Activated CD8-positive, alpha-beta memory T cell treated with anti-CD3 and anti-CD28 coated beads, Interleukin-2, amount 50 U/mL, for 1 hour (primary cell): Measurements from ENCODE around the gene MYL12B.

ENCODE experiments used
- DNase-seq: peaks from one replicate; pipeline ENCODE4 v3.0.0-alpha.2; 2020; ENCODE audit errors: extremely low read depth

The MYL12B gene

DNA sequence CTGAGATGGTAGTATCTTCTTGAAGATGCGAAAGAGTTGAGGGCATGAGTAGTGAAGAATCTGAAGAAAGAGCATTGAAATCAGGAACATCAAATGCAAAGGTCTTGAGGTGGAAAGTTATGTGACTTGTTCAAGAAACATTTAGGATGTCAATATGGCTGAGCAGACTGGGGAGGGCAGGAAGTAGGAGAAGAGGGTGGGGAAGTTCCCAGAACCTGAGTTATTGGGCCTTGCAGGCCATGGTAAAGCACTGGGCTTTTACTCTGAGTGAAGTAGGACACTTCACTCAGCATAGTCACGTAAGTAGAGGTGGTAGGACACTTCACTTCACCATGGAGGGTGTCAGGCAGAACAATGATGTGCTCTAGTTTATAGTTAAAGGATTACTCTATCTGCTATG lies 26.1 kb upstream of the MYL12B start:
- no peak for DNase-seq

DNA sequence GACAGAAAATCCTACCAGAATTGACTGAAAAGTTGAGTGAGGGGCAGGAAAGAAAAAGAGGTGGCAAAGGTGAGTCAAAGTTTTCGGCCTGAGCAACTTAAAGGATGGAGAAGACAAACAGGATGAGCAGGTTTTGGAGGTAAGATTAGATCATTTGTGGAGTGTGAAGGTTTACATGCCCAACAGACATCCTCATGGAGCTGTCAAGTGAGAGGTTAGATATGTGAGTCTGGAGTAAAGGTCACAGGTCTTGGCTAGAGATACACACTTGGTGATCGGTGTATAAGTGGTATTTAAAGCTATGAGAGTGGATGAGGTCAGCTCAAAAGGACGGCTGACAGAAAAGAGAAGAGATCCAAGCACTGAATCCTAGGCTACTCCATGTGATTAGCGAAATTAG lies 25.5 kb upstream of the MYL12B start:
- DNase-seq, result no peak

DNA sequence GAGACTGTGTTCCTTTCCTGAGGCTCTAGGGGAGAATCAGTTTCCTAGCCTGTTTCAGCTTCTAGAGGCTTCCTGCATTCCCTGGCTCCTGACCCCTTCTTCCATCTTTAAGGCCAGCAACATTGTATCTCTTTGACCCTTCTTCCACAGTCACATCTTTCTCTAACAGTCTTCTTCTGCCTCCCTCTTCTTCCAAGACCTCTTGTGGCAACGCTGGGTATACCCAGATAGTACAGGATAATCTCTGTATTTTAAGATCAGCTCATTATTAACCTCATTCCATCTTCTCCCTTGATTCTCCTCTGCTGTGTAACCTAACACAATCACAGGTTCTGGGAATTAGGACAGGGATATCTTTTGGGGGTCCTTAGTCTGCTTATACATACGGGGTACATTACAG lies 23.2 kb upstream of the MYL12B start:
- DNase-seq, result no peak

DNA sequence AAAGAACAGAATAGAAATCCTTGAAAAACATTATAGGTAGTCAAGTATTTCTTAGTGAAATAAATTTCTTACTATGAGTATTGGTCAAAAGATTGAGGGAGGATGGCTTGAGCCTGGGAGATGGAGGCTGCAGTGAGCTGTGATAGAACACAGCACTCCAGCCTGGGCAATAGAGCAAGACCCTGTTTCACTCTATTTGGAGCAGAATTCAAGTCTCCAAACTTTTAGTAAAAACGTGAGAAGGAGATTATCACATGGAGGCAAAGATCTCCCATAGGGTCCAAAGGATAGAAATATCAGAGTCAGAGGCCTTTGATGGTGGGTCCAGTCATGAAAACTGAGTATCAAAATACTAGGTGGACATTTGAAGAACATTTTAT lies 16.8 kb upstream of the MYL12B start:
- no peak for DNase-seq

DNA sequence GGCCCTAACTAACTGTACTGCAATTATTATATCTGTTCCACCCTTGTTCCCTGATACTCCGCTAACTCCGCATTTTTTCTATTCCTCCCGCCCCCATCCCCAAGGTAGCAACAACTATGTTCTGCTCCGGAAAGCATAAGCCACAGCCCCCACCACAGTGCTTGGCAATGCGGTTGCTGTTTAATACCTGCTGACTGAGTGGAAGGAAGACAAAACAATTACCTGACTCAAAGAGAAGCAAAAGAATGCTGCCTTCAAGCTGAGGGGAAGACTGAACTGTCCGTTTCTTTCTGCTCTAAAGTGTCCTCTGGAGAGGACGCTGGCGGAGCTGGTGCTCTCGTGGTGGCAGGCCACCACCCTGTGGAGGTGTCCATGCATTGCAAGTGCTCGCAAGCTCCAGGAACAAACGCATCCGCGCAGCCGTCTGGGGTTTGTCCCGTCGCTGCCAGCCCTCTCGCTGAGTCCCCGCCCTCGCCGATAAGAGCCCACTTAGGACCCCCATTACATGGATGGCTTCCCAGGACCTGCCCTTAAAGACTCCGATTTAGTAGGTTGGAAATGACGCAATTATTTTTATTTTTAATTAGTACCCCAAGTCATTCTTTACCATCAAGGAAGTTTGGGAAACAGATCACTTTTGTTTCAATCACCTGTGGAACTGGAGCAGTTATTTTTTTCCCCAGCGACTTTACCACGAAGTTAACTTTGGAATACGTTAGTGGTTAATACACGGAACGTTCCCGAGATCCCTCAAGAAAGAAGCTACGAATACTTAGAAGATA lies 15.9 kb upstream of the MYL12B start:
- no peak for DNase-seq

DNA sequence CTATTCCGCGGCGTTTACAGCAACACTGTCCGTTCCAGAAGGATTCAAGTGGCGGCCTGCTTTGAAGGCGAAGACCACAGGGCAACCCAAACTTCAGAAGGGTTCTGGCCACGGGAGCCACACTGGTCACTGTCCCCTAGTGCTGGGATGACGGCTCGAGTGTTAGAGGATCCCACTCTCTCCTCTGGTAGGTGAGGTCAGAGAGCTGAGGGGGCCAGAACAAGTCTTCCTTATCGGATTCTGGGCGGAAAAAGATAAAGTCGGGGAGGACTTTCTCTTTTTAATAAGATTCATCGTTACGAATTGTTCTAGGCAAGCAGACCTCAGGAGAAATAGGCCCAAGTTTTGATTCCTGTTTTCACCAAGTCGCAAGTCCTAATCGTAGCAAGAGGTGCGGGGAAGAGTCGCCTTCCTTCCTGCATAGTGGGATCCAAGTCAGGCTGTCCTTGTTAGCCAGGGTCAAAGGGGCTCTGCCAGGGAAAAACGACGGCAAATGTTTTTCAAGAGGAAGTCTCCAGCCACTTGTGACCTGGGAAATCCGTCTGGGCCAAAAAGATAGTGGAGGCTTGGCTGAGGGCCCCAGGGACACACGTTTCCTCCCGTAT lies 15.2 kb upstream of the MYL12B start:
- no peak for DNase-seq

DNA sequence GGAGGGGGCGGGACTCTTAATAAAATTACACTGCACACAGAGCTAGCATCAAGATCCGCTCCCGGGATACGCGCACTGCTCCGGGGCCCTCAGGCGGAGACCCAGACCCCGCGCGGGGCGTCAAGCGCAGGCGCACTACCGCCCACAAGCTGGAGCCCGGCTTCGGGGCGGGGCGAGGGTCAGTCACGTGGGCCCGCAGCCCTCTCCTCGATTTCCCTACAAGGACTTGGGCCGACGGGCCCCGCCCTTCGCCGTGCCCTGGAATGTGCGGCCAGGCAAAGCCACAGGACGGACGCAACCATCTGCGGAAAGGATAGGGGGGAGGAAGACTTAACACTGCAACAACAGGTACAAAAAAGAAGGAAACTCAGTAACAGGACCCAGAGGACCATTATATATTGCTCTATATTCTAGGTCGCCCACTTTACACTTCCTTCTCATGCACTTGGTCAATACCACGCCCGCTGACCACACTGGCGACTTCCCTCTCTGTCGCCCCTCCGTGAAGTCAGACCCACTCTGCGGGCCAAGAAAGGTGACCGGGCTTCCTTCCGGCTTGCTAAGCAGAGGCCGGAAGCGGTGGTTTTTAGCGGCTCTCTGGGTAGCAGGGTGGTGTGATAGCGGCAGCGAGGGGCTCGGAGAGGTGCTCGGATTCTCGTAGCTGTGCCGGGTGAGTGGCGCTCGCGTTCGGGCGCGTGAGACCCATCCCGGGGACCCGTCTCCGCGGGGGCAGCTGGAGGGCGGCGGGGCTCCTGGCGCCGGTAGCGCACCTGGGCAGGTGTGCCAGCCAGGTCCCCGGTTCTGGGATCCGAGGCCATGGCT lies 14.5 kb upstream of the MYL12B start, which contains the start of gene MYL12A:
MYL12A (plus strand) TSS at position 562 of the 822 bp plus-strand sequence. CDS start 5,447 bp downstream, outside the sequence.
- DNase-seq, result peak; percentile 74

DNA sequence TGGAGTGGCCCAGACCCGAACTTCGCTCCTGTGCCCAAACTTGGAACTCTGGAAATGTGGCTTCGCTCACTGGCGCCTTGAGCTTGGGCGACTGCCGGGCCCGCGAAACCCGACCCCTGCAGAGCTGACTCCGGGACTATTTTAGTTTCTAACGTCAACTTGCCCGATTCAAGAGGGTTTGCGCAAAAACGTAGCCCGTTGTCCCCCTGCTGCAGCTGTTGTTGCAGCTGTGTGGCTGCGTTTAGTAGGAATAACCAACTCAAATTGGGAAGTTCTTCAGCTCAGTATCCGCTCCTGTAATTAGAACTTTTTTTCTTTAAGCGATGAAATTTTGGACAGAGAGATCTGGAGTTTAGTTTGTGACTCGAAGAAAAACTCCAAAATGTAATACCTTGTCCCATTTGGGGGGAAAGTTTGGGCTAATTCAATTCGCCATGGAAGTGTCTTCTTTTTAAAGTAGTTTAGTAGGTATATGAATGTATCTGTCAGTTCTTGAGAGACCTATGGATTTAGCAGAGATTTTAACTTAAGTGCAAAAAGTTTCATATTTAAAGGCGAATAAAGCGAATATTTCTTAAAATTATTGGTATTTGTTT lies 13.8 kb upstream of the MYL12B start:
- no peak for DNase-seq

DNA sequence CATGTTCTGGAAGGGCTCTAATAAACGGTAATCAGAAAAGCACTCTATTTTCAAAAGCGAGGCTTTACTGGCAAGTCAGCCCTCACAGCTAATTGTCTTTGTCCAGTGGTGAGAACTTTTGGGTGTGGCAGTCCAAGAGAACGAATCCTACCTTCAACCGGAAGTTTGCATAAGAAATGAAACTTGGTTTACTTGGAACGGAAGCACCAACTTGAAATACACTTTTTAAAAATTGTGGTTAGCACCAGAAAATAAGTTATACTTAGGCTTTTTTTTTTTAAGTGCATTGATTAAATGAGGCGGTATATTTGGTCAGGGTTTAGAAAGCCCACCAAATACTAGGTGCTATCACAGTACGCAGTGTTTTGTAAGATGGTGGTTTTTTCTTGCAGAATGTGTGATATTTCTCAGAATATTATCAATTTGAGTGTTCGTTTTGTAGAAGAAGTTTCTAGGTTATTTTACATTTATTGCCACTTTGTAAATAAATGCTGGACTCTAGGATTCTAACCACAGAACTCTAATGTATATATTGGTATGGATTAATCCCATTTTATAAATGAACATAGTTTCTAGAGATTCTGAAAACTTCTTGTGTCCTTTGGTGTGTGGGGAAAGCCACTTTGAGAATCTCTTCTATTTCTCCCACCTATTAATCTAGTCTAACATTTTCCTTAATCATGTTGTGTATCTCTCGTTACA lies 13.1 kb upstream of the MYL12B start:
- DNase-seq, result no peak

DNA sequence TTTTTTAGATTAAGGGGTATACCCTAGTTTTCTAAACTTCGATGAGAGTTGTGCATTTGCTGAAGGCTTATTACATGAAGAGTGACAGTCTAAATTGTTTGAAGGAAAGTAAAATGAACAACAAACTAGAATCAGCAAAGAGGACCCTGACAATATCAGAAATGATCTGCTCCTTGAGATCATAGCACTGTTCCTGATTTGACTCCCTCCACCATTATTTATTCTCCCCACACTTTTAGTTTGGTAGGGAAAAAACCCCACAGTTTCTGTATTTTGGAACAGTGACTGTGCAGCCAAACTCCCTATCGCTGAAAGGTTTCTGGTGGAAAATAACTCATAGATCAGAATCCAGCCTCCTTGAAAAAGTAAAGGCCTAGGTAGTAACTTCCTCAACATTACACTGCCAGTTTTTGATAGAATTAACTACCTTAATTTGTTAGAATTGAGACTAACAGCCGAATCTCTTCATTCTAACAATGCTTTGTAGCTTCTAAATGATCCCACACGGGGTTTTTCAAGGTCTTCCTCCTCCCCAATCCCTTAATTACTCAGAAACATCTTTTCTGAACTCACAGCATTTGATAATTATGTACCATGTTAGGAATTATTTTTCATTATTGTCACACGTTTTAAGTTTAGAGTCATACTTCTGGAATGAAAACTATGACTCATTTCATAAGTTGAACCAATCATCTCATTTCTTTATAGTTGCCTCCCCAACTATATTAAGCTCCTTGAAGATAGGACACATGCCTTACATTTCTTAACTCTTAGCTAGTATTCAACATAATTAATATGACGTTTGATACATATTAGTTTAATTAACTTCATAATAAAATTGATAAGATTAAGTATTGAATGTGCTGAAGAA lies 11.5 kb upstream of the MYL12B start:
- DNase-seq, result no peak

DNA sequence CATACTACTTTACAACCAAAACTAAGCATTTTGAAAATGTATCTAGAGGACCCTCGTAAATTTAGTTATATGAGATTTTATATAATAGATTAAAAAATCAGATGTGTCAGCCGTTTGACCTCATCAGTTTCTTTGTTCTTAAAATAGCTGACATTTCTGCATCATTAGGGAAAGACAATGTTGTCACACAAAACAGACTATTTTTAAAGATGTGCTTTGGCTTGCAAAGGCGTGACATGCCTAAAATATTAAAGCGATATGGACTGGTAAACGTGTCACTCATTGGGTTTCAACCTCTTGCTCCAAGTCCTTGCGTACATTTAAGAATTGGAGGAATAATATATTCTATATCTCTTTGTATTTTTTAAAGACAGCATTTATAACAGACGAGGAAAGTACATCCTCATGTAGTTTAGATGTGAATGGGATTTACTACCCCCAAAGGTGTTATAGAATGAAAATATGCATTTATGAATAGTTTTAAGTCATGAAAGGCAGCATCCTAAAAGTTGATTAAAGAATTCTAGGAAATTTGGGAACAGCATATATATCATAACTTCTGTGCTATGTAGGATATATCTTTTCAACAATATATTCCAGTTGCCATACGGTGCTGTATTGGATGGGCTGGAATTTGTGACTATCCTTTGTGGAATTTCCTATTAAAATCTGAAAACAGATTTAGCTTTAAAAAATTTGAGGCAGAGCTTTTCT lies 10.5 kb upstream of the MYL12B start:
- DNase-seq, result no peak

DNA sequence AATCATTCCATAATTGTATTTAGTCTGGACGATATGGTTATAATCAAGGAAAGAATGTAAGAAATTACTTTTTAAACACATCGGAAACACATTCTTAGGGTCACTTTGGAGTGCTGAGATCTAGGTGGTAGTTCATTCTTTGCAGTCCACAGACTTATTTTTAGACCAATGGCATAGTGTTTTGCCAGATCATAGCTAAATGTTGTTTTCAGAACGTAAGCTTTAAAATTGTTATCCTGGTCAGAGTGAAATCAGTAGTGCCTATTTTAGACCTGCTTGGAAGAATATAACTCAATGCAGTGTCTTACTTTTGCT lies 10.0 kb upstream of the MYL12B start:
- no peak for DNase-seq

DNA sequence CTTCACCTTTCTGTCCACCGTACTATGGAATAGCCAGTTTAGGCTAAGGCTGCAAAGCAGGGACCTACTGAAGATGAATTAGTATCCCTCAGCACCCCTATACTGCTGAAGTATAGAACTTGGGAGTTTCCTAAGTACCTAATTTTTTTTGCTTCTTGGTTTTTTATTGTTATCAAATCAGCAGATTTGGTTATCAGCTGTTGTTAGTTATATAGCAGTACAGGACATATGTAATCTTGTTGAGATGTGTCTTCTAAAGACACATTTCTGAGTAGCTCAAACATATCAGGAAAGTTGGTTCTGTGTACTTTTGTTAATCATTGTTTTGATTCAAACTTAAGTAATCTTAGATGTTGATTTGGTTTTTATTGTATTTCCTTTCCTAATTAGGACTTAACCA lies 9.1 kb upstream of the MYL12B start:
- no peak for DNase-seq

DNA sequence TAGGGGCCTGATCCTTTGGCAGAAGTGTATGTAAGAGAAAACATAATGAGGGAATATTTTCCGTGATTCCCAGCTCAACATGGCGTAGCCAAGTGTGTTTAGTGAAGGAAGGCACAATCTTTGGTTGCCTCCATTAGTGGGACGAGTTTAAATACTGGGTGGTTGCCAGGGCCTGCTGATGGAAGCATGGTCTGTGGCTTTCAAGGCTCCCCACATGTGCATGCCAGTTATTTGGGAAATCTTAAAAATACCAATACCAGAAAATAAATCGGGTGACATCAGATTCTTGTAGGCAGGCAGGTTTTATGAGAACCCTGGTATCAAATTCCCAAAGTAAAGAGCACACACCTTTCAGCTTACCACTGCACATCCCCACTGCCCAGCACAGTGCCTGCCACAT lies 7.2 kb upstream of the MYL12B start:
- DNase-seq, result no peak

DNA sequence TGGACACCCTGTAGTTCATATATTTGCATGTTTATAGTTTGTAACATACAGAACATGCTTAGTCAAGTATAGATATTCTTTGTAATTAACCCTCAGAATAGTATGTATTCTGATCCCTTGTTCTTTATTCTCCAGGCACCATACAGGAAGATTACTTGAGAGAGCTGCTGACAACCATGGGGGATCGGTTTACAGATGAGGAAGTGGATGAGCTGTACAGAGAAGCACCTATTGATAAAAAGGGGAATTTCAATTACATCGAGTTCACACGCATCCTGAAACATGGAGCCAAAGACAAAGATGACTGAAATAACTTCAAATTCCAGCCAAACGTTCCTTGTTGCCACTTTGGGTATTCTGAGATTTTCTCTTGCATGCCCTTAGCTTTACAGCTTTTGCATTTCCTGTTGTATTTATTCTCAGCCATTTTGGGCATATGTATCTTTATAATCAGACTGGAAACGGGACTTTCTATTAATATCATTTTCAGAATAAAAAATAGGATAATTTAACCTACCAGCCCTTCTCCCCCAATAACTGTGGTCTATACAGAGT lies 6.2 kb upstream of the MYL12B start:
- no peak for DNase-seq

DNA sequence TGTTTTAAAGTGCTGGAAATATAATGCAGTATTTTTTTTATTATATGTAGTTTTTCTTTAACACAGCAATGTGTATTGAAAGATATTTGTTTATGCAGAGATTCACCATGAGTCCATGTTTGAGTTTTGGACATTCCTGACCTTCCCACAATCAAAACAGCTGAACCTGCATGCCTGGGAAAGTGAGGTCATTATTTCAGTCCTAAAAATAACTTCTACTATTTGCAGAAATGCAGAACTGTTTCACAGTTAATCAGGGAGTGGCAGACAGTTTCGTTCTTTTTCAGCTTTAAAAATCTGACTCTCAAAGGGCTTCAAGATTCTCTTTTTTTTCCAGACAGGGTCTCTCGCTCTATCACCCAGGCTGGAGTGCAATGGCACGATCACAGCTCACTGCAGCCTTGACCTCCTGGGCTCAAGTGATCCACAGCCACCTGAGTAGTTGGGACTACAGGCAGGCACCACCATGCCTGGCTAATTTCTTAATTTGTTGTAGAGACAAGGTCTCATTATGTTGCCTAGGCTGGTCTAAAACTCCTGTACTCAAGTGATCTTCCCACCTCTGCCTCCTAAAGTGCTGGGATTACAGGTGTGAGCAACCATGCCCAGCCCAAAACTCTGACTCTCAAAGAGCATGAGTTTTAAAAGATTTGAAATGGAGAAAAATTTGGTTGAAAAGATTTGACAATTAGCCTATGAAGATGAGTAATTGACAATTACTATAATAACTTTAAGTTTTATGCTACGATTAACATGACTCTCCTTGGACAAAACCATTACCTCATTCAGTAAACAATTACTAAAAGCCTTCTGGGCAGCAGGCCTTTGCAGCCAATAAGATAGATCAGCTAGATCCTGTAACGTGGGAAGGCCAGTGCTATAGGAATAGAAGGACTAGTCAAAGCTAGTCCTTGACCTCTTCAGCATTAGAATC lies 5.0 kb upstream of the MYL12B start:
- no peak for DNase-seq

DNA sequence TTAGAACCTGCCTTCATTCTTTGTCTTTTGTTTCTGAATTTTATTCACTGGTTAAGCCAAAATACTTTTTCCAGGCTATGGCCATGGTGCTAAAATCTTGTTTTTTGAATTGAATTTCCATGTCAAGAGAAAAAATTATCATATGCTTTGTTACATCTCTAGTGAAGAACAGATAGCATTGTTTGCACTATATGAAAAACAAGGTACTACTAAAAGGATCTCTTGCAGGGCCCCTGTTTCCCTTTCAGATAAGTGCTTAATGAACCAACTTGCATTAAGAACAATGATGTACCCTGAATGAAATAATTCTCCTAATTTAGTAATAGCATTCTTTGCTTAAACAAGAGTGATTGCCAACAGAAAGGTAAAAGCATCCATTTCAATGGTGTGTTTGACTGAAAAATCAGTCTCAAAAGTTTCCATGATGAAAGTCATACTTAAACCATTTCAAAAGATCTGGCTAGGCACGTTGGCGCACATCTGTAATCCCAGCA lies 4.3 kb upstream of the MYL12B start:
- DNase-seq, result no peak

DNA sequence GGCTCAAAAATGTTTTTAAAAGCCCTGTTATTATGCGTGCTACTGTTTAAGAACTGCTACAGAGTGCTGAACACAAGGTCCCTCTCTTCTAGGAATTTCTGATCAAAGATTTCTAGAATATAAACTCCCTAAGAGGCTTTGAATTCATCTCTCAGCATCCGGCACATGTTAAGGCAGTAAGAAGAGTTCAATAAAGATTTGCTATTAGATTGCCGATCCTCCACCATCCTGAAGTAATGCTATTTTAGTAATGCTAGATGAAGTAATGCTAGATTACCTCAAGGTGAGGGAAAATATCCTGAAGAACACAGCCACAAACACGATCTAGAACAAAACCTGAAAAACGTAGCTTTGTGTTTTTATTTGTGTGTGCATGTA lies 949 bp upstream of the MYL12B start:
- DNase-seq, result no peak
